Bronchial epithelial cell (primary cell): ENCODE measurements around the gene DDX3X. TPM values are rescaled to one million over a fixed set of nuclear protein-coding genes. Genes with fewer than 3 reads are reported as not detected.
A peak's percentile ranks its signal among the peaks of the same experiment; 100 is the strongest.
"Not testable (repeated sequence)": the region's sequence is repeated elsewhere in the genome, so short reads cannot be mapped to it uniquely, and the experiment has no call there.

Source experiments
- DNase-seq: peaks from one replicate; pipeline ENCODE4 v3.0.0-alpha.2; 2010; ENCODE audit warnings: low read depth
- FAIRE-seq: peaks from 2 replicates; lab custom pipeline; 2011; peaks lifted over from hg19 to GRCh38; lab: Jason Lieb, UNC
- H3K27me3 ChIP-seq: 2 replicates; pipeline ENCODE4 v1.5.1; 2011; ENCODE audit warnings: low read length; ENCODE audit not compliant: control insufficient read depth, insufficient read depth
- H3K36me3 ChIP-seq: 2 replicates; pipeline ENCODE4 v1.5.1; 2011; ENCODE audit warnings: low read length; ENCODE audit not compliant: control insufficient read depth, insufficient read depth
- H3K4me3 ChIP-seq: 2 replicates; pipeline ENCODE4 v1.5.1; 2011; ENCODE audit warnings: mild to moderate bottlenecking, low read depth, low read length, control low read depth
- CTCF ChIP-seq: IDR thresholded peaks from 2 replicates; pipeline ENCODE4 v1.5.1; 2011; ENCODE audit warnings: mild to moderate bottlenecking, moderate library complexity, low read length, control low read depth, inconsistent platforms; ENCODE audit not compliant: insufficient read depth, severe bottlenecking
- total RNA-seq: library from RNA; depleted of rRNA; stranded (reverse); fragments of >200 nt; gene quantifications from 2 replicates; pipeline ENCODE4 v1.2.1, GENCODE V29; 2014

DDX3X gene
- total RNA-seq, 1 donor from 2014 or later = 239 TPM

- FAIRE-seq = no peak
- H3K4me3 ChIP-seq = no peak overlapping the region
- no peaks in the 10 kb centered on the region for H3K36me3 ChIP-seq
- no peaks in the 10 kb centered on the region for H3K27me3 ChIP-seq
- no peak for TF ChIP-seq CTCF
- no peak for DNase-seq
Measured at GRCh38 chrX:41397768-41398167, 63.8 kb downstream of the DDX3X start.

GRCh38 chrX:41402556-41402955, 68.6 kb downstream of the DDX3X start:
- not testable (repeated sequence) for FAIRE-seq, H3K27me3 ChIP-seq, DNase-seq, H3K4me3 ChIP-seq, H3K36me3 ChIP-seq

- no peak for TF ChIP-seq CTCF
- H3K4me3 ChIP-seq = no peak overlapping the region
- FAIRE-seq (no peak), DNase-seq (no peak)
- H3K36me3 ChIP-seq = no peaks in the 10 kb centered on the region
- no peaks in the 10 kb centered on the region for H3K27me3 ChIP-seq
Measured at GRCh38 chrX:41405551-41405950, 71.6 kb downstream of the DDX3X start.

GRCh38 chrX:41406201-41406600, 72.2 kb downstream of the DDX3X start:
- TF ChIP-seq CTCF = no peak
- peak; percentile 28 for FAIRE-seq
- no peaks in the 10 kb centered on the region for H3K27me3 ChIP-seq
- no peaks in the 10 kb centered on the region for H3K36me3 ChIP-seq
- DNase-seq = peak; percentile 57
- no peak overlapping the region for H3K4me3 ChIP-seq

GRCh38 chrX:41407816-41408215, 73.9 kb downstream of the DDX3X start:
- DNase-seq = no peak
- no peak for FAIRE-seq
- no peak overlapping the region for H3K4me3 ChIP-seq
- no peak for TF ChIP-seq CTCF
- no peaks in the 10 kb centered on the region for H3K36me3 ChIP-seq
- no peaks in the 10 kb centered on the region for H3K27me3 ChIP-seq

GRCh38 chrX:41408576-41408975, 74.6 kb downstream of the DDX3X start:
- no peak for FAIRE-seq
- H3K27me3 ChIP-seq = no peaks in the 10 kb centered on the region
- no peaks in the 10 kb centered on the region for H3K36me3 ChIP-seq
- H3K4me3 ChIP-seq = no peak overlapping the region
- TF ChIP-seq CTCF = no peak
- no peak for DNase-seq
